GM23338 (cell line): ENCODE results near the gene PPTC7. TPM values are rescaled to one million over a fixed set of nuclear protein-coding genes. Genes with fewer than 3 reads are reported as not detected.

ENCODE experiments used
- ATAC-seq: fragments of 200-7000 bp; cut with Tn5 transposase; 3 replicates; pipeline ENCODE4 v1.9.1; 2020
- DNase-seq: peaks from one replicate; pipeline ENCODE4 v3.0.0-alpha.2; 2015; ENCODE audit warnings: low spot score
- H2AFZ ChIP-seq: fragments of 200-600 bp; sonication (generic); 2 replicates; pipeline ENCODE4 v1.8.0; 2016; ENCODE audit warnings: antibody characterized with exemption, mild to moderate bottlenecking, moderate library complexity
- H3F3A ChIP-seq: fragments of 200-600 bp; sonication (generic); replicated peaks from 2 replicates; pipeline ENCODE4 v1.8.0; 2017; ENCODE audit warnings: antibody characterized with exemption, mixed run types, low read depth
- H3K27ac ChIP-seq: fragments of 200-600 bp; sonication (generic); 2 replicates; pipeline ENCODE4 v1.6.1; 2016; ENCODE audit warnings: low read depth
- H3K27me3 ChIP-seq: fragments of 200-600 bp; sonication (generic); 2 replicates; pipeline ENCODE4 v1.8.0; 2016; ENCODE audit warnings: mild to moderate bottlenecking, mixed run types, moderate library complexity; ENCODE audit not compliant: insufficient read depth
- H3K36me3 ChIP-seq: fragments of 200-600 bp; sonication (generic); 2 replicates; pipeline ENCODE4 v1.8.0; 2016; ENCODE audit warnings: mild to moderate bottlenecking; ENCODE audit not compliant: insufficient read depth
- H3K4me1 ChIP-seq: fragments of 200-600 bp; sonication (generic); 2 replicates; pipeline ENCODE4 v1.8.0; 2016; ENCODE audit warnings: mild to moderate bottlenecking, moderate library complexity; ENCODE audit not compliant: insufficient read depth
- H3K4me2 ChIP-seq: fragments of 200-600 bp; sonication (generic); 2 replicates; pipeline ENCODE4 v1.7.1; 2017; ENCODE audit warnings: mixed run types
- H3K4me3 ChIP-seq: fragments of 200-600 bp; sonication (generic); 2 replicates; pipeline ENCODE4 v1.6.1; 2016; ENCODE audit warnings: mixed run types
- H3K79me2 ChIP-seq: fragments of 200-600 bp; sonication (generic); replicated peaks from 2 replicates; pipeline ENCODE4 v1.8.0; 2017; ENCODE audit warnings: mild to moderate bottlenecking; ENCODE audit not compliant: insufficient read depth
- H3K9me2 ChIP-seq: fragments of 200-600 bp; sonication (generic); 2 replicates; pipeline ENCODE4 v1.8.0; 2017; ENCODE audit not compliant: insufficient read depth
- H4K20me1 ChIP-seq: fragments of 200-600 bp; sonication (generic); replicated peaks from 2 replicates; pipeline ENCODE4 v1.8.0; 2017; ENCODE audit warnings: mild to moderate bottlenecking; ENCODE audit not compliant: insufficient read depth
- H3K27ac Mint-ChIP-seq: 2 replicates; pipeline ENCODE4 v1.8.0; 2020; ENCODE audit warnings: inconsistent platforms, mild to moderate bottlenecking, moderate library complexity, mixed read lengths
- H3K27me3 Mint-ChIP-seq: 3 replicates; pipeline ENCODE4 v1.8.0; 2022; ENCODE audit warnings: low read depth, mild to moderate bottlenecking, moderate library complexity, mixed read lengths, inconsistent platforms; ENCODE audit not compliant: insufficient read depth, poor library complexity
- H3K36me3 Mint-ChIP-seq: 3 replicates; pipeline ENCODE4 v1.8.0; 2021; ENCODE audit warnings: low read depth, mild to moderate bottlenecking, inconsistent platforms, moderate library complexity, mixed read lengths
- H3K4me1 Mint-ChIP-seq: 3 replicates; pipeline ENCODE4 v1.8.0; 2020; ENCODE audit warnings: mild to moderate bottlenecking, inconsistent platforms, mixed read lengths
- H3K4me3 Mint-ChIP-seq: 3 replicates; pipeline ENCODE4 v1.8.0; 2021; ENCODE audit warnings: moderate library complexity, mild to moderate bottlenecking, inconsistent platforms, mixed read lengths
- H3K9me3 Mint-ChIP-seq: 3 replicates; pipeline ENCODE4 v1.8.0; 2020; ENCODE audit warnings: moderate library complexity, mild to moderate bottlenecking, inconsistent platforms, mixed read lengths
- CREB1 ChIP-seq: fragments of 250-450 bp; sonication (Bioruptor Pico); IDR thresholded peaks from 2 replicates; pipeline ENCODE4 v1.5.0; 2020; ENCODE audit warnings: low read depth, mild to moderate bottlenecking, moderate library complexity
- EZH2 ChIP-seq: fragments of 200-600 bp; sonication (generic); IDR thresholded peaks from one replicate; pipeline ENCODE4 v1.8.0; 2017; ENCODE audit warnings: antibody characterized with exemption, mild to moderate bottlenecking, low read depth; ENCODE audit not compliant: unreplicated experiment
- EZH2phosphoT487 ChIP-seq: fragments of 200-600 bp; sonication (generic); IDR thresholded peaks from one replicate; pipeline ENCODE4 v1.8.1; 2018; ENCODE audit warnings: antibody characterized with exemption; ENCODE audit not compliant: unreplicated experiment
- JUNB ChIP-seq: IDR thresholded peaks from one replicate; pipeline ENCODE4 v1.6.1; 2016; ENCODE audit warnings: antibody characterized with exemption; ENCODE audit not compliant: unreplicated experiment
- STAT1 ChIP-seq: IDR thresholded peaks from one replicate; pipeline ENCODE4 v1.6.1; 2016; ENCODE audit warnings: antibody characterized with exemption; ENCODE audit not compliant: unreplicated experiment
- ZNF331 ChIP-seq: fragments of 250-450 bp; sonication (Bioruptor Pico); IDR thresholded peaks from 2 replicates; pipeline ENCODE4 v1.5.0; 2020; ENCODE audit warnings: low read depth, mild to moderate bottlenecking, moderate library complexity
- polyA plus RNA-seq: library from polyadenylated mRNA; unstranded; fragments of >200 nt; fragmentation: Nextera tagmentation; extraction: Ambion mirVana; gene quantifications from 2 replicates; pipeline ENCODE4 v1.2.1, GENCODE V29; 2016
- total RNA-seq: library from RNA; depleted of rRNA; stranded (reverse); fragments of >200 nt; shearing (Covaris generic); gene quantifications from 2 replicates; pipeline ENCODE4 v1.2.3, GENCODE V29; 2014
- TF ChIP-seq, protein P1 (sequence below): IDR thresholded peaks from one replicate; pipeline ENCODE4 v1.6.1; 2018; ENCODE audit warnings: antibody characterized with exemption; ENCODE audit not compliant: unreplicated experiment
- TF ChIP-seq, protein P2 (sequence below), 2 experiments: fragments of 200-600 bp in 1 of 2; sonication (generic) in 1 of 2; conservative IDR thresholded peaks; 2 replicates each; pipeline versions ENCODE4 v1.5.1 to v1.6.1; 2016 to 2017; ENCODE audit warnings: antibody characterized with exemption in 2 of 2, low read depth in 2 of 2, mild to moderate bottlenecking in 2 of 2, moderate library complexity in 1 of 2

PPTC7 gene
- total and polyA plus RNA-seq, 2 experiments from 2014 or later: 7.5 to 17.5 TPM

DNA sequence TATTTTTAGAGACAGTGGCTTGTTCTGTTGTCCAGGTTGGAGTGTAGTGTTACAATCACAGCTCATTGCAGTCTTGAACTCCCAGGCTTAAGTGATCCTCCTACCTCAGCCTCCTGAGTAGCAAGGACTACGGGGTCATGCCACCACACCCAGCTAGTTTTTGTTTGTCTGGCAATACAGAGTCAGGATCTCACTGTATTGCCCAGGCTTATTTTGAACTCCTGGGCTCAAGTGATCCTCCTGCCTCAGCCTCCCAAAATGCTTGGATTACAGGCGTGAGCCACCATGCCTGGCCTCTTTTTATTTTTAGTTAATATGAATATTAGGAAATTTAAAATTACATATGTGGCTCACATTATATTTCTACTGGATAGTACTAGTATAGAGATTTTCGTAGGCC, 28.9 kb downstream of the PPTC7 start:
- Histone ChIP-seq H3K9me2 (no peaks in the 10 kb centered on the region), H3K79me2 (peaks cover 54% of the 10 kb centered on the region), H3K4me2 (no peak overlapping the region), H4K20me1 (peaks cover 24% of the 10 kb centered on the region), H3F3A (no peaks in the 10 kb centered on the region), H3K36me3 (no peaks in the 10 kb centered on the region), H2AFZ (no peak overlapping the region), H3K4me3 (no peak overlapping the region), H3K27me3 (no peaks in the 10 kb centered on the region), H3K27ac (no peak overlapping the region), H3K4me1 (no peaks in the 10 kb centered on the region)
- peaks cover 4% of the 10 kb centered on the region; the same call in 1 of the 3 replicates for H3K4me1 Mint-ChIP-seq
- H3K9me3 Mint-ChIP-seq: no peaks in the 10 kb centered on the region
- H3K27me3 Mint-ChIP-seq: peaks cover 2% of the 10 kb centered on the region
- H3K4me3 Mint-ChIP-seq: no peak overlapping the region
- no peak overlapping the region for H3K27ac Mint-ChIP-seq
- no peak for TF ChIP-seq JUNB
- TF ChIP-seq ZNF331 (CRISPR knock-in tag): no peak
- TF ChIP-seq, protein P1, sequence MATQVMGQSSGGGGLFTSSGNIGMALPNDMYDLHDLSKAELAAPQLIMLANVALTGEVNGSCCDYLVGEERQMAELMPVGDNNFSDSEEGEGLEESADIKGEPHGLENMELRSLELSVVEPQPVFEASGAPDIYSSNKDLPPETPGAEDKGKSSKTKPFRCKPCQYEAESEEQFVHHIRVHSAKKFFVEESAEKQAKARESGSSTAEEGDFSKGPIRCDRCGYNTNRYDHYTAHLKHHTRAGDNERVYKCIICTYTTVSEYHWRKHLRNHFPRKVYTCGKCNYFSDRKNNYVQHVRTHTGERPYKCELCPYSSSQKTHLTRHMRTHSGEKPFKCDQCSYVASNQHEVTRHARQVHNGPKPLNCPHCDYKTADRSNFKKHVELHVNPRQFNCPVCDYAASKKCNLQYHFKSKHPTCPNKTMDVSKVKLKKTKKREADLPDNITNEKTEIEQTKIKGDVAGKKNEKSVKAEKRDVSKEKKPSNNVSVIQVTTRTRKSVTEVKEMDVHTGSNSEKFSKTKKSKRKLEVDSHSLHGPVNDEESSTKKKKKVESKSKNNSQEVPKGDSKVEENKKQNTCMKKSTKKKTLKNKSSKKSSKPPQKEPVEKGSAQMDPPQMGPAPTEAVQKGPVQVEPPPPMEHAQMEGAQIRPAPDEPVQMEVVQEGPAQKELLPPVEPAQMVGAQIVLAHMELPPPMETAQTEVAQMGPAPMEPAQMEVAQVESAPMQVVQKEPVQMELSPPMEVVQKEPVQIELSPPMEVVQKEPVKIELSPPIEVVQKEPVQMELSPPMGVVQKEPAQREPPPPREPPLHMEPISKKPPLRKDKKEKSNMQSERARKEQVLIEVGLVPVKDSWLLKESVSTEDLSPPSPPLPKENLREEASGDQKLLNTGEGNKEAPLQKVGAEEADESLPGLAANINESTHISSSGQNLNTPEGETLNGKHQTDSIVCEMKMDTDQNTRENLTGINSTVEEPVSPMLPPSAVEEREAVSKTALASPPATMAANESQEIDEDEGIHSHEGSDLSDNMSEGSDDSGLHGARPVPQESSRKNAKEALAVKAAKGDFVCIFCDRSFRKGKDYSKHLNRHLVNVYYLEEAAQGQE: no peak
- no peak for TF ChIP-seq STAT1
- TF ChIP-seq CREB1: no peak
- TF ChIP-seq EZH2phosphoT487: no peak
- TF ChIP-seq, protein P2, sequence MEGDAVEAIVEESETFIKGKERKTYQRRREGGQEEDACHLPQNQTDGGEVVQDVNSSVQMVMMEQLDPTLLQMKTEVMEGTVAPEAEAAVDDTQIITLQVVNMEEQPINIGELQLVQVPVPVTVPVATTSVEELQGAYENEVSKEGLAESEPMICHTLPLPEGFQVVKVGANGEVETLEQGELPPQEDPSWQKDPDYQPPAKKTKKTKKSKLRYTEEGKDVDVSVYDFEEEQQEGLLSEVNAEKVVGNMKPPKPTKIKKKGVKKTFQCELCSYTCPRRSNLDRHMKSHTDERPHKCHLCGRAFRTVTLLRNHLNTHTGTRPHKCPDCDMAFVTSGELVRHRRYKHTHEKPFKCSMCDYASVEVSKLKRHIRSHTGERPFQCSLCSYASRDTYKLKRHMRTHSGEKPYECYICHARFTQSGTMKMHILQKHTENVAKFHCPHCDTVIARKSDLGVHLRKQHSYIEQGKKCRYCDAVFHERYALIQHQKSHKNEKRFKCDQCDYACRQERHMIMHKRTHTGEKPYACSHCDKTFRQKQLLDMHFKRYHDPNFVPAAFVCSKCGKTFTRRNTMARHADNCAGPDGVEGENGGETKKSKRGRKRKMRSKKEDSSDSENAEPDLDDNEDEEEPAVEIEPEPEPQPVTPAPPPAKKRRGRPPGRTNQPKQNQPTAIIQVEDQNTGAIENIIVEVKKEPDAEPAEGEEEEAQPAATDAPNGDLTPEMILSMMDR (conservative IDR thresholded peaks at IDR 0.05; ENCODE audit: low read depth in 2 of 2): no peak
- H3K36me3 Mint-ChIP-seq: peaks cover 12% of the 10 kb centered on the region; the same call in 2 of the 3 replicates
- no peak for DNase-seq
- no peak for ATAC-seq

DNA sequence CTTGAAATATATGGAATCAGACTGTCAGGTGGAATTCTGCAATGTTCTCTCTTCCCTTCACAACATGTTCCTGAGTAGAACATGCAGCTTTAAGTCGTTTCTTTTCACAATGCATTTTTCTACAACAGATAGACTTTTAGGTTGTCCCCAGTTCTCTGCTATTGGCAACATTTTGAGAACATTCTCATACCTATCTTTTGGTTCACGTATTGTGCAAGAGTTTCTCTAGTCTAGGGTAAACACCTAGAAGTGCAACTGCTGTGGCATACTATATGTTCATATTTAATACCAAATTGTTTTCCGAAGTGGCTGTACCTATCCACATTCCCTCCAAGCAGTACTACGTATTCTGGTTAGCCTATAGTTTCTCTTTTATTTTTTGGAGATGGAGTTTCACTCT, 32.1 kb downstream of the PPTC7 start:
- ATAC-seq (no peak), DNase-seq (no peak)
- H3K79me2 ChIP-seq: peaks cover 30% of the 10 kb centered on the region
- peaks cover 12% of the 10 kb centered on the region; the same call in 2 of the 3 replicates for H3K36me3 Mint-ChIP-seq
- no peak overlapping the region for H3K27ac ChIP-seq
- H4K20me1 ChIP-seq: peaks cover 15% of the 10 kb centered on the region
- peaks cover 7% of the 10 kb centered on the region for H3K4me1 ChIP-seq
- H3K4me3 Mint-ChIP-seq: no peak overlapping the region
- peaks cover 2% of the 10 kb centered on the region for H3K27me3 Mint-ChIP-seq
- H3K9me2 ChIP-seq: no peaks in the 10 kb centered on the region
- no peak overlapping the region for H3K4me3 ChIP-seq
- no peak overlapping the region for H2AFZ ChIP-seq
- no peak overlapping the region for H3K4me2 ChIP-seq
- no peaks in the 10 kb centered on the region for H3K9me3 Mint-ChIP-seq
- no peaks in the 10 kb centered on the region for H3K27me3 ChIP-seq
- H3F3A ChIP-seq: no peaks in the 10 kb centered on the region
- no peak overlapping the region for H3K27ac Mint-ChIP-seq
- H3K4me1 Mint-ChIP-seq: peaks cover 6% of the 10 kb centered on the region; the same call in 2 of the 3 replicates
- no peaks in the 10 kb centered on the region for H3K36me3 ChIP-seq
- TF ChIP-seq, protein P1: no peak
- no peak for TF ChIP-seq EZH2
- no peak for TF ChIP-seq STAT1
